Left lung (tissue), 10 donors: Measurements from ENCODE around the gene C2orf15. TPM values are rescaled to one million over a fixed set of nuclear protein-coding genes. Genes with fewer than 3 reads are reported as not detected.
"Not testable (repeated sequence)": the region's sequence is repeated elsewhere in the genome, so short reads cannot be mapped to it uniquely, and the experiment has no call there.

ENCODE experiments used
- ATAC-seq: fragments of 200-7000 bp; cut with Tn5 transposase; one replicate; pipeline ENCODE4 v1.9.1; 2020; ENCODE audit warnings: moderate library complexity
- DNase-seq, 4 donors: peaks; one replicate each; pipeline ENCODE4 v3.0.0-alpha.2; 2013 to 2020
- H3K27ac ChIP-seq, 2 donors: fragments of 200-600 bp; sonication (generic) in 1 of 2; one replicate each; pipeline versions ENCODE4 v1.5.0 to v1.8.0; 2020 to 2021
- H3K27me3 ChIP-seq, 2 donors: fragments of 200-600 bp; sonication (generic) in 1 of 2; one replicate each; pipeline versions ENCODE4 v1.5.0 to v1.8.0; 2020 to 2021
- H3K36me3 ChIP-seq, 2 donors: fragments of 200-600 bp; sonication (generic) in 1 of 2; one replicate each; pipeline versions ENCODE4 v1.5.0 to v1.8.0; 2020 to 2021
- H3K4me1 ChIP-seq, 2 donors: fragments of 200-600 bp; one replicate each; pipeline ENCODE4 v1.8.0; 2021
- H3K4me3 ChIP-seq, 2 donors: fragments of 200-600 bp; sonication (generic) in 1 of 2; one replicate each; pipeline versions ENCODE4 v1.5.0 to v1.8.0; 2020 to 2021; ENCODE audit warnings: mild to moderate bottlenecking in 1 of 2
- H3K9me3 ChIP-seq, 2 donors: fragments of 200-600 bp; sonication (generic) in 1 of 2; one replicate each; pipeline versions ENCODE4 v1.5.0 to v1.8.0; 2020 to 2021
- intact Hi-C, 2 donors: fragments of 100-400 bp; cut with DNase I; formaldehyde crosslinking; loops; one replicate each; pipeline versions ENCODE4 v1.11.2 to v1.14.2; 2022
- polyA plus RNA-seq, 6 donors: library from polyadenylated mRNA; unstranded; fragments of 120-200 nt; gene quantifications; one replicate each; pipeline ENCODE4 v1.2.1, GENCODE V29; 2013; ENCODE audit not compliant: insufficient read length in 6 of 6
- total RNA-seq, 2 donors: library from RNA; stranded (reverse); fragmentation: NEBNext Ultra II Directional; extraction: Animal tissue kit (Norgen Biotek cat#: 25700); gene quantifications; one replicate each; pipeline ENCODE4 v1.2.1, GENCODE V29; 2021
- TF ChIP-seq, protein P1 (sequence below), 2 donors: fragments of 200-600 bp; sonication (generic) in 1 of 2; IDR thresholded peaks; one replicate each; pipeline versions ENCODE4 v1.5.0 to v1.8.0; 2021; ENCODE audit warnings: antibody characterized with exemption in 2 of 2
- donor health status: DM: no; HTN: yes; CAD: no.
- donor health status: DM: no; HTN: no; CAD: no.

The C2orf15 gene
- total and polyA plus RNA-seq, 8 donors, result 3.4 to 8.7 (median 7.3) TPM

- H3K4me1 ChIP-seq, result no peaks in the 10 kb centered on the region
- H3K36me3 ChIP-seq, result no peaks in the 10 kb centered on the region
- DNase-seq (no peak), ATAC-seq (no peak)
- H3K4me3 ChIP-seq, result no peak overlapping the region
- intact Hi-C loops, result no loop called here
- H3K27ac ChIP-seq, result no peak overlapping the region
- H3K27me3 ChIP-seq, result no peaks in the 10 kb centered on the region
- H3K9me3 ChIP-seq, result no peaks in the 10 kb centered on the region
- TF ChIP-seq, protein P1, sequence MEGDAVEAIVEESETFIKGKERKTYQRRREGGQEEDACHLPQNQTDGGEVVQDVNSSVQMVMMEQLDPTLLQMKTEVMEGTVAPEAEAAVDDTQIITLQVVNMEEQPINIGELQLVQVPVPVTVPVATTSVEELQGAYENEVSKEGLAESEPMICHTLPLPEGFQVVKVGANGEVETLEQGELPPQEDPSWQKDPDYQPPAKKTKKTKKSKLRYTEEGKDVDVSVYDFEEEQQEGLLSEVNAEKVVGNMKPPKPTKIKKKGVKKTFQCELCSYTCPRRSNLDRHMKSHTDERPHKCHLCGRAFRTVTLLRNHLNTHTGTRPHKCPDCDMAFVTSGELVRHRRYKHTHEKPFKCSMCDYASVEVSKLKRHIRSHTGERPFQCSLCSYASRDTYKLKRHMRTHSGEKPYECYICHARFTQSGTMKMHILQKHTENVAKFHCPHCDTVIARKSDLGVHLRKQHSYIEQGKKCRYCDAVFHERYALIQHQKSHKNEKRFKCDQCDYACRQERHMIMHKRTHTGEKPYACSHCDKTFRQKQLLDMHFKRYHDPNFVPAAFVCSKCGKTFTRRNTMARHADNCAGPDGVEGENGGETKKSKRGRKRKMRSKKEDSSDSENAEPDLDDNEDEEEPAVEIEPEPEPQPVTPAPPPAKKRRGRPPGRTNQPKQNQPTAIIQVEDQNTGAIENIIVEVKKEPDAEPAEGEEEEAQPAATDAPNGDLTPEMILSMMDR (IDR thresholded peaks at IDR 0.05), result no peak
Measured at GRCh38 chr2:99106913-99107312, 34.6 kb upstream of the C2orf15 start.

DNA sequence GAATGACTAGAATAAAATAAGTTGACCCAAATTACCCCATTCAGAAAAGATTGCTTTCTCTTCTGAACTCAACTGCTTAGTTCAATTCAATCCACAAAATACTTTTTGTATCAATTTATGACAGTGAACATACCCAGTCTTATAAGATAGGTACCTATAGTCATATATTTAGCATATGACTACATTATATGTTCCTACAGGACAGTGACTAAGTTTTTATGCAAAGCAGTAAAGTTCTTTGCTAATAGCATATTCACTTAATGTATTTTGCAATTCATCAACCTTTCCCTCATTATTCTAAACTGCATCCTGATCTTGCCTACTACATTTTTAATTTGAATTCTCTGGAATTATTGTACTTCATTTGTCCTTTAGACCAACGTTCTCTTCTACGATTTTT lies 30.3 kb upstream of the C2orf15 start:
- Histone ChIP-seq H3K4me3 (no peak overlapping the region), H3K27ac (no peak overlapping the region), H3K36me3 (no peaks in the 10 kb centered on the region), H3K9me3 (no peaks in the 10 kb centered on the region), H3K27me3 (no peaks in the 10 kb centered on the region), H3K4me1 (no peaks in the 10 kb centered on the region)
- intact Hi-C loops, result no loop called here
- no peak for DNase-seq
- no peak for ATAC-seq
- TF ChIP-seq, protein P1 (IDR thresholded peaks at IDR 0.05), result no peak

DNA sequence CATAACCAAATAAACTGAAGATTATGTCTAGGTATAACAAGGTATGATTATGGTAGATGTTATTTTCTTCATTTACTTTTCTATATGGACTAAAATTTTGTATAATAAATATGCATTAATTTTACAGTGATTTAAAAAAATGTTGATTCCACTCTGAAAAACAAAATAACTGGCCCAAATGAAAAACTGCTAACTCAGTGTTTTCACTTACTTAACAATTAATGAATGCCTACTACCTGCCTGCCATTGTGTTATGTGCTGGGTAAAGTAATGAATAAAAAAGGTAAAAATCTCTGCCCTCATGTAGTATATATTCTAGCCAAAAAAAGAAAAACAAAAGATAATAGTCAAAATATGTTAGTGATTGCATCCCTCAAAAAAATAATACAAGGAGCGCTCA lies 29.6 kb upstream of the C2orf15 start:
- no peaks in the 10 kb centered on the region for H3K36me3 ChIP-seq
- H3K9me3 ChIP-seq, result no peaks in the 10 kb centered on the region
- ATAC-seq (no peak), DNase-seq (no peak)
- intact Hi-C loops, result no loop called here
- no peaks in the 10 kb centered on the region for H3K27me3 ChIP-seq
- no peak overlapping the region for H3K27ac ChIP-seq
- no peak overlapping the region for H3K4me3 ChIP-seq
- no peaks in the 10 kb centered on the region for H3K4me1 ChIP-seq
- TF ChIP-seq, protein P1 (IDR thresholded peaks at IDR 0.05), result no peak

- ATAC-seq, result no peak
- Histone ChIP-seq H3K4me3 (no peak overlapping the region), H3K36me3 (no peaks in the 10 kb centered on the region), H3K4me1 (no peaks in the 10 kb centered on the region), H3K27me3 (no peaks in the 10 kb centered on the region), H3K9me3 (no peaks in the 10 kb centered on the region), H3K27ac (no peak overlapping the region)
- intact Hi-C loops, result no loop called here
- TF ChIP-seq, protein P1 (IDR thresholded peaks at IDR 0.05), result no peak
- no peak for DNase-seq
Measured at GRCh38 chr2:99112617-99113016, 28.9 kb upstream of the C2orf15 start.

GRCh38 chr2:99127981-99128380 lies 13.5 kb upstream of the C2orf15 start:
- H3K4me3 ChIP-seq, result no peak overlapping the region
- no peak for ATAC-seq
- H3K9me3 ChIP-seq, result peaks cover 0 to 31% of the 10 kb centered on the region in 2 donors
- H3K36me3 ChIP-seq, result peaks cover 0 to 16% of the 10 kb centered on the region in 2 donors
- H3K4me1 ChIP-seq, result no peaks in the 10 kb centered on the region
- TF ChIP-seq, protein P1 (IDR thresholded peaks at IDR 0.05), result no peak
- no peak for DNase-seq
- no peaks in the 10 kb centered on the region for H3K27me3 ChIP-seq
- intact Hi-C loops, result no loop called here
- H3K27ac ChIP-seq, result no peak overlapping the region

- H3K36me3 ChIP-seq, ATAC-seq, DNase-seq, H3K27ac ChIP-seq, H3K4me1 ChIP-seq, intact Hi-C loops, H3K4me3 ChIP-seq, H3K27me3 ChIP-seq: not testable (repeated sequence)
- H3K9me3 ChIP-seq, result peaks cover 0 to 27% of the 10 kb centered on the region in 2 donors
Measured at GRCh38 chr2:99135044-99135556, 6.4 kb upstream of the C2orf15 start.
